Endothelial cell of umbilical vein (primary cell): Measurements from ENCODE around the gene HOXA3. TPM values are rescaled to one million over a fixed set of nuclear protein-coding genes. Genes with fewer than 3 reads are reported as not detected.

Experiments used
- BruUV-seq: library from RNA; stranded (reverse); fragments of 400-500 nt; replicated peaks from 2 replicates; lab custom pipeline; 2021; lab: Mats Ljungman, UMichigan
- CTCF ChIA-PET: fragments of 300-600, 350-600 bp; sonication (Branson Sonifier 250); formaldehyde crosslinking; loops from one replicate; lab custom pipeline; 2021; ENCODE audit warnings: antibody characterized with exemption, inconsistent platforms; lab: Charles Lee
- POLR2A ChIA-PET: fragments of 300-600, 350-600 bp; sonication (Branson Sonifier 250); formaldehyde crosslinking; loops from one replicate; lab custom pipeline; 2021; ENCODE audit warnings: antibody characterized with exemption, inconsistent platforms; lab: Charles Lee
- DNase-seq: peaks from one replicate; pipeline ENCODE4 v3.0.0-alpha.2; 2011; ENCODE audit warnings: low read depth, low spot score
- FAIRE-seq: peaks from 2 replicates; lab custom pipeline; 2011; peaks lifted over from hg19 to GRCh38; lab: Jason Lieb, UNC
- H2AFZ ChIP-seq: 2 replicates; pipeline ENCODE4 v1.6.0; 2012; ENCODE audit warnings: low read depth, low read length, control low read depth, inconsistent platforms
- H3K27ac ChIP-seq: 2 replicates; pipeline ENCODE4 v1.5.1; 2011; ENCODE audit warnings: low read depth, mild to moderate bottlenecking, control low read depth, low read length, moderate library complexity; ENCODE audit not compliant: insufficient read depth
- H3K27me3 ChIP-seq, 2 experiments: 2 replicates each; pipeline versions ENCODE4 v1.6.0 to v1.6.1; 2011; ENCODE audit warnings: low read length in 2 of 2, mixed read lengths in 1 of 2; ENCODE audit not compliant: control insufficient read depth in 2 of 2, insufficient read depth in 2 of 2
- H3K36me3 ChIP-seq, 2 experiments: 2 replicates in 1 of 2; 3 replicates in 1 of 2; pipeline ENCODE4 v1.5.1; 2011; ENCODE audit warnings: low read length in 2 of 2, mild to moderate bottlenecking in 1 of 2, moderate library complexity in 1 of 2; ENCODE audit not compliant: control insufficient read depth in 2 of 2, insufficient read depth in 2 of 2; ENCODE audit errors: extremely low read depth in 1 of 2
- H3K4me1 ChIP-seq: 3 replicates; pipeline ENCODE4 v1.5.1; 2011; ENCODE audit warnings: mild to moderate bottlenecking, low read length; ENCODE audit not compliant: control insufficient read depth, insufficient read depth; ENCODE audit errors: extremely low read depth
- H3K4me2 ChIP-seq: 2 replicates; pipeline ENCODE4 v1.6.1; 2011; ENCODE audit warnings: low read length, control low read depth, mixed read lengths; ENCODE audit not compliant: insufficient read depth
- H3K4me3 ChIP-seq, 3 experiments: fragments of 200-600 bp in 1 of 3; sonication (generic), shearing (Covaris generic) in 1 of 3; replicated peaks in 1 of 3; 2 replicates each; pipeline ENCODE4 v1.5.1; 2011 to 2016; ENCODE audit warnings: control low read depth in 3 of 3, low read length in 3 of 3, mild to moderate bottlenecking in 2 of 3, inconsistent platforms in 1 of 3, low read depth in 1 of 3, moderate library complexity in 1 of 3; ENCODE audit not compliant: insufficient read depth in 1 of 3
- H3K79me2 ChIP-seq: 2 replicates; pipeline ENCODE4 v1.6.0; 2012; ENCODE audit warnings: low read length, inconsistent platforms; ENCODE audit not compliant: control insufficient read depth, insufficient read depth
- H3K9ac ChIP-seq: replicated peaks from 2 replicates; pipeline ENCODE3; 2011; ENCODE audit warnings: low read length, control low read depth; ENCODE audit not compliant: insufficient read depth; ENCODE audit errors: extremely low read depth
- H3K9me1 ChIP-seq: replicated peaks from 3 replicates; pipeline ENCODE4 v1.6.0; 2011; ENCODE audit warnings: mild to moderate bottlenecking, low read length; ENCODE audit not compliant: control insufficient read depth, insufficient read depth; ENCODE audit errors: extremely low read depth
- H3K9me3 ChIP-seq: replicated peaks from 2 replicates; pipeline ENCODE4 v1.5.1; 2012; ENCODE audit warnings: low read length, inconsistent platforms; ENCODE audit not compliant: control insufficient read depth, insufficient read depth
- H4K20me1 ChIP-seq: replicated peaks from 2 replicates; pipeline ENCODE3; 2011; ENCODE audit warnings: mild to moderate bottlenecking, low read length; ENCODE audit not compliant: control insufficient read depth, insufficient read depth; ENCODE audit errors: extremely low read depth
- EZH2 ChIP-seq: IDR thresholded peaks from 2 replicates; pipeline ENCODE4 v1.6.1; 2012; ENCODE audit warnings: borderline replicate concordance, low read depth, mild to moderate bottlenecking, moderate library complexity, low read length, inconsistent platforms; ENCODE audit not compliant: severe bottlenecking
- FOS ChIP-seq: IDR thresholded peaks from 2 replicates; pipeline ENCODE4 v1.6.1; 2011; ENCODE audit warnings: mild to moderate bottlenecking, low read length, moderate library complexity, borderline replicate concordance; ENCODE audit not compliant: insufficient read depth
- GATA2 ChIP-seq: IDR thresholded peaks from 2 replicates; pipeline ENCODE4 v1.7.0; 2011; ENCODE audit warnings: low read depth, mild to moderate bottlenecking, moderate library complexity, mixed read lengths, low read length; ENCODE audit not compliant: insufficient read length, insufficient read depth
- JUN ChIP-seq: IDR thresholded peaks from 2 replicates; pipeline ENCODE4 v1.6.1; 2011; ENCODE audit warnings: borderline replicate concordance, low read depth; ENCODE audit not compliant: insufficient read length, insufficient read depth
- MAX ChIP-seq: IDR thresholded peaks from 2 replicates; pipeline ENCODE4 v1.6.1; 2011; ENCODE audit not compliant: insufficient read depth, insufficient read length
- MYC ChIP-seq: IDR thresholded peaks from one replicate; pipeline ENCODE4 v1.6.1; 2011; ENCODE audit warnings: mild to moderate bottlenecking, low read depth, low read length
- POLR2A ChIP-seq: IDR thresholded peaks from 2 replicates; pipeline ENCODE4 v1.6.1; 2012; ENCODE audit warnings: low read depth, mild to moderate bottlenecking, control low read depth, low read length
- POLR2AphosphoS5 ChIP-seq: IDR thresholded peaks from 2 replicates; pipeline ENCODE4 v1.6.1; 2012; ENCODE audit warnings: low read depth, mild to moderate bottlenecking, control low read depth, low read length, moderate library complexity; ENCODE audit not compliant: insufficient read depth
- dilution Hi-C: fragments of 300-500 bp; cut with MboI; formaldehyde crosslinking; loops from one replicate; pipeline ENCODE4 v1.15.0; 2019; ENCODE audit warnings: low sequenced_read_pairs; ENCODE audit not compliant: extremely low pct_ligation_motif_present
- intact Hi-C: fragments of 100-400 bp; cut with micrococcal nuclease; formaldehyde crosslinking; loops from one replicate; pipeline ENCODE4 v1.10.0; 2022
- polyA plus RNA-seq, 4 experiments: library from polyadenylated mRNA; depleted of rRNA in 3 of 4; stranded (reverse) in 3 of 4; unstranded in 1 of 4; fragments of >200 nt; gene quantifications; 2 replicates each; pipeline versions ENCODE4 v1.2.1 to v1.2.3, GENCODE V29; 2011 to 2012; ENCODE audit warnings: missing spikeins in 1 of 4
- total RNA-seq: library from RNA; stranded (reverse); gene quantifications from 2 replicates; pipeline ENCODE4 v1.2.3, GENCODE V29; 2021
- TF ChIP-seq, protein P1 (sequence below), 2 donors: IDR thresholded peaks; 1 replicate in 1 of 2; 2 replicates in 1 of 2; pipeline ENCODE4 v1.5.1; 2011; ENCODE audit warnings: low read length in 2 of 2, mild to moderate bottlenecking in 2 of 2, moderate library complexity in 2 of 2, control low read depth in 1 of 2, inconsistent platforms in 1 of 2, low read depth in 1 of 2; ENCODE audit not compliant: insufficient read depth in 1 of 2; ENCODE audit errors: extremely low read depth in 1 of 2

The HOXA3 gene
- total and polyA plus RNA-seq, 2 donors (not counting 3 experiments of a cell fraction or from before 2014, with no cell fraction given): 4.7 to 14.0 TPM

DNA sequence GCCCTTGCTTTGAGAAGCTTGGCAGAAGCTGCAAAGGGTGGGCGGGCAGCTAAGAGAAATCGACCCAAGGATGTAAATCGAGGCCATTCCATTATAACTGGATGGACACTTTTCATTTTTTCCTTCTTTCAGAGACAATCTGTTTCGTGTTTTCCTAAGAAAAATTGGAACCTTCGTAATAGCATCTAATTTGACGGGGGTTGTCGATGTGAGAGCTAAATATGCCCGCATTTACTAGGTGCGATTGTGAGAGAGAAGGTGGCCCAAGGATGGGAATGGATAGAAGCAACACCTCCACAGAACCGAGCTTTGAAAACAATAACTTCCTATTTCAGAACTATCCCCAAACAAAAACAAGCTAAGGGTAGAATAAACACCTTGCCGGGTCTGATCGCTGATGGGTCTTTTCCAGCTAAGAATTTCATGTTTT is 21.0 kb downstream of the HOXA3 start:
- ChIA-PET CTCF (interaction anchor here (0.9 to 2.7 kb wide), 17 partner anchors 10 to 762 kb away, joined by 3 to 16 read pairs (median 6); partner anchors contain the start of gene HOXA5), POLR2A (interaction anchor here (0.7 to 1.6 kb wide), 4 partner anchors 17 to 443 kb away, joined by 3 to 6 read pairs (median 4); partner anchors contain the start of gene SKAP2)
- H3K9ac ChIP-seq: peak overlapping the region; percentile 36
- no peaks in the 10 kb centered on the region for H3K9me3 ChIP-seq
- TSS peak; percentile 77 for BruUV-seq
- H3K36me3 ChIP-seq: peaks cover 0 to 11% of the 10 kb centered on the region in 2 experiments
- no peaks in the 10 kb centered on the region for H4K20me1 ChIP-seq
- H3K4me3 ChIP-seq: peak overlapping the region in 2 of 3 experiments; percentile 40 to 60
- peak overlapping the region; percentile 46 for H3K4me2 ChIP-seq
- peaks cover 73% of the 10 kb centered on the region for H3K79me2 ChIP-seq
- DNase-seq (peak; percentile 37), FAIRE-seq (no peak)
- dilution Hi-C loops: no loop called here
- no peaks in the 10 kb centered on the region for H3K9me1 ChIP-seq
- H3K27ac ChIP-seq: peak overlapping the region; percentile 67
- TF ChIP-seq GATA2 (no peak), JUN (no peak), POLR2AphosphoS5 (no peak), MYC (no peak), FOS (no peak), POLR2A (no peak), EZH2 (no peak), MAX (no peak)
- TF ChIP-seq, protein P1, sequence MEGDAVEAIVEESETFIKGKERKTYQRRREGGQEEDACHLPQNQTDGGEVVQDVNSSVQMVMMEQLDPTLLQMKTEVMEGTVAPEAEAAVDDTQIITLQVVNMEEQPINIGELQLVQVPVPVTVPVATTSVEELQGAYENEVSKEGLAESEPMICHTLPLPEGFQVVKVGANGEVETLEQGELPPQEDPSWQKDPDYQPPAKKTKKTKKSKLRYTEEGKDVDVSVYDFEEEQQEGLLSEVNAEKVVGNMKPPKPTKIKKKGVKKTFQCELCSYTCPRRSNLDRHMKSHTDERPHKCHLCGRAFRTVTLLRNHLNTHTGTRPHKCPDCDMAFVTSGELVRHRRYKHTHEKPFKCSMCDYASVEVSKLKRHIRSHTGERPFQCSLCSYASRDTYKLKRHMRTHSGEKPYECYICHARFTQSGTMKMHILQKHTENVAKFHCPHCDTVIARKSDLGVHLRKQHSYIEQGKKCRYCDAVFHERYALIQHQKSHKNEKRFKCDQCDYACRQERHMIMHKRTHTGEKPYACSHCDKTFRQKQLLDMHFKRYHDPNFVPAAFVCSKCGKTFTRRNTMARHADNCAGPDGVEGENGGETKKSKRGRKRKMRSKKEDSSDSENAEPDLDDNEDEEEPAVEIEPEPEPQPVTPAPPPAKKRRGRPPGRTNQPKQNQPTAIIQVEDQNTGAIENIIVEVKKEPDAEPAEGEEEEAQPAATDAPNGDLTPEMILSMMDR (IDR thresholded peaks at IDR 0.05; ENCODE audit: extremely low read depth in 1 of 2, insufficient read depth in 1 of 2, low read depth in 1 of 2, low read length in 2 of 2): no peak
- intact Hi-C loops: no loop called here
- no peak overlapping the region for H2AFZ ChIP-seq
- no peaks in the 10 kb centered on the region for H3K27me3 ChIP-seq
- peaks cover 65% of the 10 kb centered on the region for H3K4me1 ChIP-seq
